SU-DHL-6 (cell line): ENCODE data around the gene NUP210.

Experiments used
- CTCF ChIP-seq: fragments of 200-600 bp; sonication (generic); IDR thresholded peaks from one replicate; pipeline ENCODE4 v1.5.1; 2017; ENCODE audit warnings: antibody characterized with exemption, mild to moderate bottlenecking, low read length, moderate library complexity; ENCODE audit not compliant: insufficient read depth, poor library complexity, severe bottlenecking
- EZH2phosphoT487 ChIP-seq: fragments of 200-600 bp; sonication (generic), shearing (Covaris generic); conservative IDR thresholded peaks from 2 replicates; pipeline ENCODE4 v1.6.1; 2018; ENCODE audit warnings: mild to moderate bottlenecking, antibody characterized with exemption, low read length, moderate library complexity, mixed read lengths

GRCh38 chr3:13282986-13283876 lies 136.9 kb downstream of the NUP210 start:
- TF ChIP-seq CTCF (no peak), EZH2phosphoT487 (no peak)
